HCT116 (cell line): ENCODE measurements around the gene GLO1. TPM values are rescaled to one million over a fixed set of nuclear protein-coding genes. Genes with fewer than 3 reads are reported as not detected.

Experiments used
- ATAC-seq: fragments of 200-7000 bp; cut with Tn5 transposase; 2 replicates; pipeline ENCODE4 v1.9.1; 2020; ENCODE audit warnings: mild to moderate bottlenecking, moderate library complexity
- BruUV-seq: library from RNA; stranded (reverse); fragments of 400-500 nt; replicated peaks from 2 replicates; lab custom pipeline; 2021; lab: Mats Ljungman, UMichigan
- CTCF ChIA-PET: fragments of 300-600 bp; sonication (Branson Sonifier 250); formaldehyde crosslinking; loops from one replicate; lab custom pipeline; 2021; ENCODE audit warnings: antibody characterized with exemption; lab: Charles Lee
- POLR2A ChIA-PET: fragments of 300-600, 350-600 bp; sonication (Branson Sonifier 250); formaldehyde crosslinking; loops from one replicate; lab custom pipeline; 2021; ENCODE audit warnings: antibody characterized with exemption; lab: Charles Lee
- RAD21 ChIA-PET, 2 experiments: fragments of 300-600 bp; sonication (Branson Sonifier 250); formaldehyde crosslinking; loops; one replicate each; lab custom pipeline; 2023; ENCODE audit warnings: low total read pairs in 2 of 2; ENCODE audit not compliant: uncharacterized antibody in 2 of 2, unreplicated experiment in 2 of 2, low non-redundant PET in 1 of 2; lab: Charles Lee
- DNase-seq: peaks from one replicate; pipeline ENCODE4 v3.0.0-alpha.2; 2010; ENCODE audit warnings: low read depth, low spot score
- H2AFZ ChIP-seq: fragments of 200-600 bp; shearing (Covaris generic), sonication (generic); 2 replicates; pipeline ENCODE4 v1.6.1; 2017; ENCODE audit warnings: low read depth, mixed run types, mixed read lengths, antibody characterized with exemption, low read length; ENCODE audit not compliant: poor library complexity, severe bottlenecking
- H3K27ac ChIP-seq: 2 replicates; pipeline ENCODE4 v1.5.1; 2012; ENCODE audit warnings: low read depth, low read length
- H3K27me3 ChIP-seq: fragments of 200-600 bp; sonication (generic); 2 replicates; pipeline ENCODE4 v1.6.1; 2016; ENCODE audit warnings: mixed run types, low read length, mixed read lengths; ENCODE audit not compliant: insufficient read depth
- H3K36me3 ChIP-seq, 2 experiments: fragments of 200-500 bp in 1 of 2; fragments of 200-600 bp in 1 of 2; sonication (Bioruptor generic) in 1 of 2; sonication (generic) in 1 of 2; 2 replicates each; pipeline versions ENCODE4 v1.5.1 to v1.6.1; 2014 to 2016; ENCODE audit warnings: low read length in 2 of 2, inconsistent platforms in 1 of 2, mixed read lengths in 1 of 2, mixed run types in 1 of 2; ENCODE audit not compliant: insufficient read depth in 2 of 2, control insufficient read depth in 1 of 2
- H3K4me1 ChIP-seq, 2 experiments: fragments of 200-600 bp in 1 of 2; sonication (generic) in 1 of 2; 2 replicates each; pipeline versions ENCODE4 v1.5.1 to v1.6.1; 2012 to 2017; ENCODE audit warnings: low read length in 2 of 2, inconsistent platforms in 1 of 2, mild to moderate bottlenecking in 1 of 2, mixed read lengths in 1 of 2, mixed run types in 1 of 2, moderate library complexity in 1 of 2; ENCODE audit not compliant: insufficient read depth in 2 of 2, control insufficient read depth in 1 of 2
- H3K4me2 ChIP-seq: fragments of 200-600 bp; sonication (generic); 2 replicates; pipeline ENCODE4 v1.6.1; 2017; ENCODE audit warnings: mixed run types, low read length, mixed read lengths
- H3K4me3 ChIP-seq, 2 experiments: fragments of 200-600 bp in 1 of 2; sonication (generic) in 1 of 2; replicated peaks in 1 of 2; 2 replicates each; pipeline ENCODE4 v1.5.1; 2011 to 2016; ENCODE audit warnings: low read length in 2 of 2, control low read depth in 1 of 2, low read depth in 1 of 2, mild to moderate bottlenecking in 1 of 2, mixed read lengths in 1 of 2, mixed run types in 1 of 2
- H3K79me2 ChIP-seq: fragments of 200-600 bp; sonication (generic); 2 replicates; pipeline ENCODE4 v1.6.1; 2017; ENCODE audit warnings: mild to moderate bottlenecking, mixed run types, low read length, moderate library complexity, mixed read lengths; ENCODE audit not compliant: insufficient read depth
- H3K9ac ChIP-seq: fragments of 200-600 bp; sonication (generic); 2 replicates; pipeline ENCODE4 v1.6.1; 2016; ENCODE audit warnings: low read length, mixed read lengths
- H3K9me2 ChIP-seq: fragments of 200-600 bp; sonication (generic), shearing (Covaris generic); 2 replicates; pipeline ENCODE4 v1.6.1; 2017; ENCODE audit warnings: mixed run types, mild to moderate bottlenecking, moderate library complexity; ENCODE audit not compliant: insufficient read depth
- H3K9me3 ChIP-seq, 2 experiments: fragments of 200-500 bp in 1 of 2; fragments of 200-600 bp in 1 of 2; sonication (Bioruptor generic) in 1 of 2; sonication (generic) in 1 of 2; 2 replicates each; pipeline ENCODE4 v1.6.1; 2014 to 2017; ENCODE audit warnings: low read length in 2 of 2, mixed read lengths in 2 of 2, inconsistent platforms in 1 of 2, low read depth in 1 of 2, mild to moderate bottlenecking in 1 of 2, mixed run types in 1 of 2, moderate library complexity in 1 of 2; ENCODE audit not compliant: control insufficient read depth in 1 of 2, insufficient read depth in 1 of 2
- H4K20me1 ChIP-seq: fragments of 200-600 bp; sonication (generic), shearing (Covaris generic); 2 replicates; pipeline ENCODE4 v1.6.1; 2017; ENCODE audit warnings: mixed run types, mild to moderate bottlenecking, moderate library complexity; ENCODE audit not compliant: insufficient read depth
- EGR1 ChIP-seq: IDR thresholded peaks from 2 replicates; pipeline ENCODE4 v1.6.1; 2012; ENCODE audit warnings: low read depth
- JUND ChIP-seq: IDR thresholded peaks from 2 replicates; pipeline ENCODE4 v1.6.1; 2012
- MAX ChIP-seq: IDR thresholded peaks from 2 replicates; pipeline ENCODE4 v1.6.1; 2012
- RAD21 ChIP-seq: IDR thresholded peaks from 2 replicates; pipeline ENCODE4 v1.6.1; 2012; ENCODE audit warnings: low read depth, mild to moderate bottlenecking
- ZFX ChIP-seq: fragments of 450-650 bp; IDR thresholded peaks from 2 replicates; pipeline ENCODE4 v1.6.1; 2017
- intact Hi-C: fragments of 100-400 bp; cut with micrococcal nuclease; formaldehyde crosslinking; loops from 2 replicates; pipeline ENCODE4 v1.10.0; 2022
- total RNA-seq: library from RNA; stranded (reverse); gene quantifications from one replicate; pipeline ENCODE4 v1.2.1, GENCODE V29; 2021; ENCODE audit not compliant: unreplicated experiment
- TF ChIP-seq, protein P1 (sequence below): IDR thresholded peaks from 2 replicates; pipeline ENCODE4 v1.6.1; 2012

The GLO1 gene
- total RNA-seq, 1 experiment from 2014 or later, result 191 TPM

GRCh38 chr6:38715016-38715689 lies 12.2 kb upstream of the GLO1 start, which contains the start of gene DNAH8 (continued):
- TF ChIP-seq, protein P1, sequence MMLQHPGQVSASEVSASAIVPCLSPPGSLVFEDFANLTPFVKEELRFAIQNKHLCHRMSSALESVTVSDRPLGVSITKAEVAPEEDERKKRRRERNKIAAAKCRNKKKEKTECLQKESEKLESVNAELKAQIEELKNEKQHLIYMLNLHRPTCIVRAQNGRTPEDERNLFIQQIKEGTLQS, result no peak
- no peak for TF ChIP-seq MAX

DNA sequence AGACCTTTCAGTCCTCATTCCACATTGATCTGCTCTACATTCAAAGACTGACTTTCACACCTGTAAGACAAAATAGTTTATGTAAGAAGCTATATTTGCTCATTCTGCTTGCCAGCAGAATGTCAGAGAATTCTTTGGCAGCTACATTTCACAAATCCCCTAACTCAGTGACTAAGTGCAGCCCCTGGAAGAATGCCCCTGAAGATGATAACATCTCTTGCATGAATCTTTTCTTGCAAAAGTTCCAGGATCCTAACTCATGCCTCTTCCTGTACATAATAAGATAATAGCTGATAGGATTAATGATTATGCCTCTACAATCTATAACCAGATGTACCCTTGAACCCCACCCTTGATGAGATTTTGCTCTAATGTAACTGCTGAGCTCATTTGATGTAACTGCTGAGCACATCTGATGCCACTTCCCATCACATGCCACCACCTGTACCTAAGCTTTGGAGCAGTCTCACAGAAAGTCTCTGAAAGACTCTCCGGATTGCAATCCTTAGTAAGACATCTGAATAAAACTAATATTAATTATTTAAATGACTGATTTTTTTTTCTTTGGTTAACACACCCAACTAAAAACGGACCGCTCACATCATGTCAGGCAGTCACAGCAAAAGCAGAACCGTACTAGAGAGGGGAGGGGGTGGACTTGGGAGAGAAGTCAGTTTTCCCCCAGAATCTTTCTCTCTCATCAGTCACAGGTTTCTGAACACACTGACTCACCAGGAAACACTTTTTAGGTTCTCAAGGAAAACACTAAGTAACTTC lies 11.5 kb upstream of the GLO1 start:
- CTCF ChIA-PET, result no interaction called here
- POLR2A ChIA-PET, result interaction anchor here (1.6 kb wide), 1 partner anchor 11 kb away, joined by 3 read pairs; the partner anchor contains the start of gene GLO1
- ATAC-seq, result no peak
- no TSS peak for BruUV-seq
- Histone ChIP-seq H3K9ac (no peak overlapping the region), H3K4me1 (no peaks in the 10 kb centered on the region), H3K9me3 (peaks cover 0 to 7% of the 10 kb centered on the region in 2 experiments; a peak in 1 of 4 replicates), H4K20me1 (no peaks in the 10 kb centered on the region), H3K79me2 (no peaks in the 10 kb centered on the region), H3K27me3 (no peaks in the 10 kb centered on the region), H3K4me3 (no peak overlapping the region), H3K9me2 (no peaks in the 10 kb centered on the region), H2AFZ (no peak overlapping the region), H3K36me3 (no peaks in the 10 kb centered on the region), H3K27ac (no peak overlapping the region), H3K4me2 (no peak overlapping the region)
- no peak for DNase-seq
- RAD21 ChIA-PET, result no interaction called here
- TF ChIP-seq EGR1 (no peak), ZFX (no peak), RAD21 (no peak), JUND (no peak)
- intact Hi-C loops, result no loop called here
